OCI-LY1 (cell line): Measurements from ENCODE around the gene HS3ST2.

Source experiments
- CTCF ChIP-seq: fragments of 200-600 bp; sonication (generic), shearing (Covaris generic); IDR thresholded peaks from 2 replicates; pipeline ENCODE4 v1.5.1; 2017; ENCODE audit warnings: mild to moderate bottlenecking, antibody characterized with exemption, low read length, moderate library complexity, mixed read lengths
- EZH2 ChIP-seq: fragments of 200-600 bp; sonication (generic), shearing (Covaris generic); IDR thresholded peaks from 2 replicates; pipeline ENCODE4 v1.8.0; 2017; ENCODE audit warnings: borderline replicate concordance, mixed run types, mild to moderate bottlenecking, antibody characterized with exemption, low read length, moderate library complexity, mixed read lengths

- TF ChIP-seq CTCF (no peak), EZH2 (no peak)
Measured at GRCh38 chr16:22771551-22771950, 42.4 kb upstream of the HS3ST2 start.
